ENCODE measurements around the gene PTPN2. TPM values are rescaled to one million over a fixed set of nuclear protein-coding genes. Genes with fewer than 3 reads are reported as not detected.
A peak's percentile ranks its signal among the peaks of the same experiment; 100 is the strongest.

The PTPN2 gene
- total RNA-seq, 2 experiments from 2014 or later = 49.4 to 53.8 TPM

GRCh38 chr18:12921178-12921577 lies 37.1 kb upstream of the PTPN2 start:
- Mint-ChIP-seq H3K4me3 (peak overlapping the region; percentile 16), H3K27me3 (no peaks in the 10 kb centered on the region), H3K36me3 (ENCODE audit: low read depth) (no peaks in the 10 kb centered on the region), H3K4me1 (ENCODE audit: low read depth) (peaks cover 12% of the 10 kb centered on the region), H3K9me3 (no peaks in the 10 kb centered on the region), H3K27ac (no peak overlapping the region)
- ChIA-PET CTCF (no interaction called here), POLR2A (interaction anchor here (1.5 to 2.0 kb wide), 2 partner anchors 10 to 27 kb away, joined by 5 to 7 read pairs; no protein-coding TSS in a partner anchor)
- peaks cover 4% of the 10 kb centered on the region for H3K4me1 ChIP-seq (ENCODE audit: insufficient read depth, low read length)
- no peak overlapping the region for H3K27ac ChIP-seq (ENCODE audit: low read depth in 1 of 2, low read length in 2 of 2)
- peak in 5 of 14 experiments; percentile 8 to 78 (median 48) for DNase-seq
- no peaks in the 10 kb centered on the region for H3K9me3 ChIP-seq (ENCODE audit: control insufficient read depth in 1 of 2, insufficient read depth in 1 of 2, low read length in 2 of 2)
- H3K36me3 ChIP-seq (ENCODE audit: insufficient read depth, low read length) = no peaks in the 10 kb centered on the region
- intact Hi-C loops (cut with DNase I, micrococcal nuclease) = no loop called here
- no peak for TF ChIP-seq CTCF (IDR thresholded peaks at IDR 0.05)
- peak; percentile 51 for ATAC-seq (ENCODE audit: poor library complexity)
- no peaks in the 10 kb centered on the region for H3K27me3 ChIP-seq (ENCODE audit: control insufficient read depth in 1 of 2, insufficient read depth in 2 of 2, low read length in 2 of 2)
- H3K4me3 ChIP-seq (ENCODE audit: low read length) = peak overlapping the region; percentile 10

GRCh38 chr18:12911929-12912703 lies 28.1 kb upstream of the PTPN2 start:
- Histone ChIP-seq H3K27me3 (ENCODE audit: control insufficient read depth in 1 of 2, insufficient read depth in 2 of 2, low read length in 2 of 2) (peaks cover 0 to 3% of the 10 kb centered on the region in 2 experiments), H3K4me1 (ENCODE audit: insufficient read depth, low read length) (peaks cover 17% of the 10 kb centered on the region), H3K9me3 (ENCODE audit: control insufficient read depth in 1 of 2, insufficient read depth in 1 of 2, low read length in 2 of 2) (peaks cover 0 to 16% of the 10 kb centered on the region in 2 experiments), H3K4me3 (ENCODE audit: low read length) (peak overlapping the region; percentile 48), H3K27ac (ENCODE audit: low read depth in 1 of 2, low read length in 2 of 2) (no peak overlapping the region), H3K36me3 (ENCODE audit: insufficient read depth, low read length) (no peaks in the 10 kb centered on the region)
- CTCF ChIA-PET = no interaction called here
- Mint-ChIP-seq H3K4me3 (no peak overlapping the region), H3K9me3 (no peaks in the 10 kb centered on the region), H3K36me3 (ENCODE audit: low read depth) (no peaks in the 10 kb centered on the region), H3K4me1 (ENCODE audit: low read depth) (peaks cover 4% of the 10 kb centered on the region), H3K27me3 (no peaks in the 10 kb centered on the region), H3K27ac (no peak overlapping the region)
- POLR2A ChIA-PET = interaction anchor here (0.7 kb wide), 2 partner anchors 535 to 588 kb away, joined by 3 read pairs; partner anchors contain the start of gene AFG3L2
- intact Hi-C loops (cut with DNase I, micrococcal nuclease) = no loop called here
- no peak for ATAC-seq (ENCODE audit: poor library complexity)
- TF ChIP-seq CTCF (IDR thresholded peaks at IDR 0.05) = no peak
- DNase-seq = no peak

GRCh38 chr18:12911025-12911928 lies 27.2 kb upstream of the PTPN2 start:
- TF ChIP-seq CTCF (IDR thresholded peaks at IDR 0.05) = no peak
- H3K4me3 ChIP-seq (ENCODE audit: low read length) = peak overlapping the region; percentile 48
- H3K27me3 ChIP-seq (ENCODE audit: control insufficient read depth in 1 of 2, insufficient read depth in 2 of 2, low read length in 2 of 2) = peaks cover 0 to 5% of the 10 kb centered on the region in 2 experiments
- peaks cover 4% of the 10 kb centered on the region for H3K4me1 Mint-ChIP-seq (ENCODE audit: low read depth)
- no peaks in the 10 kb centered on the region for H3K9me3 Mint-ChIP-seq
- H3K36me3 ChIP-seq (ENCODE audit: insufficient read depth, low read length) = no peaks in the 10 kb centered on the region
- DNase-seq (peak in 13 of 14 experiments; percentile 21 to 75 (median 49)), ATAC-seq (ENCODE audit: poor library complexity) (peak; percentile 84)
- ChIA-PET POLR2A (interaction anchor here (0.7 to 1.7 kb wide), 6 partner anchors 10 to 587 kb away, joined by 3 to 7 read pairs (median 4); partner anchors contain the start of genes AFG3L2, PTPN2 and SEH1L), CTCF (no interaction called here)
- no peak overlapping the region for H3K27ac Mint-ChIP-seq
- no peaks in the 10 kb centered on the region for H3K27me3 Mint-ChIP-seq
- peaks cover 0 to 16% of the 10 kb centered on the region in 2 experiments for H3K9me3 ChIP-seq (ENCODE audit: control insufficient read depth in 1 of 2, insufficient read depth in 1 of 2, low read length in 2 of 2)
- intact Hi-C loops (cut with DNase I, micrococcal nuclease) = no loop called here
- H3K36me3 Mint-ChIP-seq (ENCODE audit: low read depth) = no peaks in the 10 kb centered on the region
- H3K4me3 Mint-ChIP-seq = peak overlapping the region; percentile 66
- no peak overlapping the region for H3K27ac ChIP-seq (ENCODE audit: low read depth in 1 of 2, low read length in 2 of 2)
- peaks cover 17% of the 10 kb centered on the region for H3K4me1 ChIP-seq (ENCODE audit: insufficient read depth, low read length)

Data from CD4-positive, alpha-beta T cell (primary cell).